GM12878 (cell line): ENCODE data around the gene WBP11. TPM values are rescaled to one million over a fixed set of nuclear protein-coding genes. Genes with fewer than 3 reads are reported as not detected.

Experiments used
- CBX5 ChIP-seq: sonication (generic); IDR thresholded peaks from 2 replicates; pipeline ENCODE4 v1.6.1; 2016; ENCODE audit warnings: low read depth, moderate library complexity, mild to moderate bottlenecking, inconsistent platforms
- CHD1 ChIP-seq: IDR thresholded peaks from 2 replicates; pipeline ENCODE4 v1.6.1; 2012; ENCODE audit warnings: low read depth, low read length, improper control_type of control experiment
- CHD2 ChIP-seq: IDR thresholded peaks from 2 replicates; pipeline ENCODE4 v1.6.1; 2011; ENCODE audit warnings: low read depth, low read length, improper control_type of control experiment, borderline replicate concordance
- CHD4 ChIP-seq: fragments of 200-600 bp; sonication (generic); IDR thresholded peaks from 2 replicates; pipeline ENCODE4 v1.6.1; 2016; ENCODE audit warnings: mild to moderate bottlenecking
- CUX1 ChIP-seq: IDR thresholded peaks from 2 replicates; pipeline ENCODE4 v1.6.1; 2012; ENCODE audit warnings: improper control_type of control experiment, low read depth, low read length; ENCODE audit not compliant: insufficient replicate concordance
- EZH2 ChIP-seq: IDR thresholded peaks from 2 replicates; pipeline ENCODE4 v1.6.1; 2012; ENCODE audit warnings: low read depth, mild to moderate bottlenecking, control low read depth, inconsistent platforms, low read length, borderline replicate concordance; ENCODE audit not compliant: control insufficient read depth
- GABPA ChIP-seq: IDR thresholded peaks from 2 replicates; pipeline ENCODE4 v1.6.1; 2014; ENCODE audit warnings: antibody characterized with exemption, low read depth, mild to moderate bottlenecking, inconsistent platforms
- GATAD2B ChIP-seq: fragments of 450-650 bp; conservative IDR thresholded peaks from 2 replicates; pipeline ENCODE4 v1.6.1; 2017; ENCODE audit warnings: low read depth, mild to moderate bottlenecking, moderate library complexity
- MTA3 ChIP-seq: IDR thresholded peaks from 2 replicates; pipeline ENCODE4 v1.6.1; 2012; ENCODE audit warnings: low read length, inconsistent platforms, borderline replicate concordance
- MXI1 ChIP-seq: fragments of 150-350 bp; IDR thresholded peaks from 2 replicates; pipeline ENCODE4 v1.6.1; 2011; ENCODE audit warnings: low read depth, mild to moderate bottlenecking, inconsistent platforms, low read length, improper control_type of control experiment
- NRF1 ChIP-seq: conservative IDR thresholded peaks from 2 replicates; pipeline ENCODE4 v1.6.1; 2011; ENCODE audit warnings: mild to moderate bottlenecking, low read depth, low read length, improper control_type of control experiment
- PAX5 ChIP-seq: IDR thresholded peaks from 2 replicates; pipeline ENCODE4 v1.6.1; 2011; ENCODE audit warnings: low read depth, low read length, borderline replicate concordance
- POLR2AphosphoS5 ChIP-seq: IDR thresholded peaks from 2 replicates; pipeline ENCODE4 v1.6.1; 2011; ENCODE audit warnings: mild to moderate bottlenecking, low read length, inconsistent platforms
- RBBP5 ChIP-seq: fragments of 200-600 bp; sonication (generic); conservative IDR thresholded peaks from 2 replicates; pipeline ENCODE4 v1.6.1; 2016
- TCF7 ChIP-seq: IDR thresholded peaks from 2 replicates; pipeline ENCODE4 v1.6.1; 2014; ENCODE audit warnings: antibody characterized with exemption, borderline replicate concordance
- YBX1 ChIP-seq: fragments of 450-650 bp; IDR thresholded peaks from 2 replicates; pipeline ENCODE4 v1.6.1; 2016; ENCODE audit warnings: antibody characterized with exemption
- ZNF217 ChIP-seq: fragments of 450-650 bp; IDR thresholded peaks from 2 replicates; pipeline ENCODE4 v1.6.1; 2017; ENCODE audit warnings: antibody characterized with exemption, mild to moderate bottlenecking
- ZNF687 ChIP-seq: fragments of 450-650 bp; IDR thresholded peaks from 2 replicates; pipeline ENCODE4 v1.6.1; 2017; ENCODE audit warnings: mild to moderate bottlenecking, moderate library complexity
- polyA plus RNA-seq, 11 experiments: library from polyadenylated mRNA; depleted of rRNA in 4 of 11; unstranded in 6 of 11; stranded (reverse) in 5 of 11; fragments of >200 nt; fragmentation: Nextera tagmentation in 4 of 11; fragmentation: Illumina TruSeq in 1 of 11; extraction: Ambion mirVana in 4 of 11; extraction: Trizol in 1 of 11; gene quantifications; 1 replicate in 1 of 11; 2 replicates in 10 of 11; pipeline versions ENCODE4 v1.2.1 to v1.2.3, GENCODE V29; 2011 to 2016; ENCODE audit warnings: inconsistent platforms in 2 of 11, missing spikeins in 2 of 11, low read depth in 1 of 11
- total RNA-seq, 4 experiments: library from RNA; depleted of rRNA in 3 of 4; stranded (reverse); fragments of >200 nt in 3 of 4; fragmentation: Illumina TruSeq in 1 of 4; extraction: Trizol in 1 of 4; gene quantifications; 2 replicates each; pipeline versions ENCODE4 v1.2.1 to v1.2.3, GENCODE V29; 2013 to 2021
- TF ChIP-seq, protein P1 (sequence below): fragments of 450-650 bp; IDR thresholded peaks from 2 replicates; pipeline ENCODE4 v1.6.1; 2018; ENCODE audit warnings: borderline replicate concordance, mild to moderate bottlenecking; ENCODE audit not compliant: partially characterized antibody

WBP11 gene
- total and polyA plus RNA-seq, 10 of the 15 experiments (the other 5 are each of a cell fraction or from before 2014, with no cell fraction given) = 11.5 to 107 (median 29.1) TPM

DNA sequence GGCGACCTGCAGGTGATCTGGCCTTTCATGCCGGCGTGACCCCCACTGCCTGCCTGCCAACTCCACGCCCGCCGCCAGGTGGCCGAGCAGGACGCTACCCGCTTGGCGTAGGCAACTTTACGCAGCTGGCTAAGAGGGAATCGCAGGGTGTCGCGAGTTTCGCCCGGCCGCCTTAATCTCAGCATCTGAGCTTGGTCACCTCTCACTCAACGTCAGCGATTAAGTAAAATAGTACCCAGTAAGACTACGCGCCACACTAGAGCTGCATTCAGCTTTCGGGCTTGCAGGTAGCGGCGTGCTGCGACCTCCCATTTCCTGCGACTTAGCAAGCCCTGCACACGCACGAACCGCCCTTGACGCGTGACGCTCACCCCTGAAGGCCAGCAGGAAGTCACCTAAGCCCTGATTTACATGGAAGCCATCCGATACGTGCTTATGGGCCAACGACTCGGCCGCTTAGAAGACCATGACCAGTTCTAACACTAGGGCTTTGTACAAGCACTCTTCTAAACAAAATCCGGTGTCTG is 33.2 kb downstream of the WBP11 start (continued):
- peak; percentile 46; the same call in 1 of the 2 replicates for TF ChIP-seq MXI1
- TF ChIP-seq CUX1 = no peak
- no peak for TF ChIP-seq ZNF217
- TF ChIP-seq MTA3 = peak; percentile 20; the same call in 1 of the 2 replicates
- TF ChIP-seq GABPA = 0 out of 2 replicates have a peak, but pooled peaks have one; percentile 34
- TF ChIP-seq RBBP5 = no peak
- no peak for TF ChIP-seq CHD4
- peak; percentile 72 for TF ChIP-seq PAX5
- no peak for TF ChIP-seq NRF1
- no peak for TF ChIP-seq CHD1
- TF ChIP-seq ZNF687 = peak; percentile 96
- TF ChIP-seq GATAD2B = peak; percentile 37; the same call in 1 of the 2 replicates
- no peak for TF ChIP-seq YBX1
- peak; percentile 78 for TF ChIP-seq CHD2
- TF ChIP-seq, protein P1, sequence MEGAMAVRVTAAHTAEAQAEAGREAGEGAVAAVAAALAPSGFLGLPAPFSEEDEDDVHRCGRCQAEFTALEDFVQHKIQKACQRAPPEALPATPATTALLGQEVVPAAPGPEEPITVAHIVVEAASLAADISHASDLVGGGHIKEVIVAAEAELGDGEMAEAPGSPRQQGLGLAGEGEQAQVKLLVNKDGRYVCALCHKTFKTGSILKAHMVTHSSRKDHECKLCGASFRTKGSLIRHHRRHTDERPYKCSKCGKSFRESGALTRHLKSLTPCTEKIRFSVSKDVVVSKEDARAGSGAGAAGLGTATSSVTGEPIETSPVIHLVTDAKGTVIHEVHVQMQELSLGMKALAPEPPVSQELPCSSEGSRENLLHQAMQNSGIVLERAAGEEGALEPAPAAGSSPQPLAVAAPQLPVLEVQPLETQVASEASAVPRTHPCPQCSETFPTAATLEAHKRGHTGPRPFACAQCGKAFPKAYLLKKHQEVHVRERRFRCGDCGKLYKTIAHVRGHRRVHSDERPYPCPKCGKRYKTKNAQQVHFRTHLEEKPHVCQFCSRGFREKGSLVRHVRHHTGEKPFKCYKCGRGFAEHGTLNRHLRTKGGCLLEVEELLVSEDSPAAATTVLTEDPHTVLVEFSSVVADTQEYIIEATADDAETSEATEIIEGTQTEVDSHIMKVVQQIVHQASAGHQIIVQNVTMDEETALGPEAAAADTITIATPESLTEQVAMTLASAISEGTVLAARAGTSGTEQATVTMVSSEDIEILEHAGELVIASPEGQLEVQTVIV = no peak
- no peak for TF ChIP-seq EZH2
- TF ChIP-seq POLR2AphosphoS5 = peak; percentile 83
- TF ChIP-seq CBX5 = no peak
- no peak for TF ChIP-seq TCF7
